IMR-90 (cell line): ENCODE results near the gene ENAH. TPM values are rescaled to one million over a fixed set of nuclear protein-coding genes. Genes with fewer than 3 reads are reported as not detected.
"Not testable (repeated sequence)": the region's sequence is repeated elsewhere in the genome, so short reads cannot be mapped to it uniquely, and the experiment has no call there.

Source experiments
- ATAC-seq: fragments of 200-7000 bp; cut with Tn5 transposase; 2 replicates; pipeline ENCODE4 v1.9.1; 2020; ENCODE audit warnings: low read depth, mild to moderate bottlenecking, moderate library complexity
- BruUV-seq: library from RNA; stranded (reverse); fragments of 400-500 nt; replicated peaks from 2 replicates; lab custom pipeline; 2021; lab: Mats Ljungman, UMichigan
- CTCF ChIA-PET: fragments of 300-600 bp; formaldehyde crosslinking; extraction: SDS; loops from one replicate; lab custom pipeline; 2021; ENCODE audit warnings: antibody characterized with exemption; lab: Yijun Ruan, JAX
- POLR2A ChIA-PET: fragments of 300-600 bp; sonication (Branson Sonifier 250); formaldehyde crosslinking; loops from one replicate; lab custom pipeline; 2022; ENCODE audit warnings: antibody characterized with exemption; ENCODE audit not compliant: unreplicated experiment; lab: Charles Lee
- DNase-seq: peaks from one replicate; pipeline ENCODE4 v3.0.0; 2013
- H2AFZ ChIP-seq: replicated peaks from 2 replicates; pipeline ENCODE3; 2013; ENCODE audit warnings: low read length, mild to moderate bottlenecking; ENCODE audit not compliant: poor library complexity
- H2AK5ac ChIP-seq: 2 replicates; pipeline ENCODE4 v1.6.1; 2013; ENCODE audit warnings: low read depth, low read length, inconsistent platforms
- H2AK9ac ChIP-seq: replicated peaks from 2 replicates; pipeline ENCODE3; 2013; ENCODE audit warnings: mild to moderate bottlenecking, low read depth, low read length, moderate library complexity; ENCODE audit not compliant: poor library complexity
- H2BK120ac ChIP-seq: 2 replicates; pipeline ENCODE4 v1.6.1; 2013; ENCODE audit warnings: low read depth, low read length, inconsistent platforms
- H2BK15ac ChIP-seq: 3 replicates; pipeline ENCODE4 v1.6.1; 2013; ENCODE audit warnings: low read depth, low read length, inconsistent platforms
- H2BK20ac ChIP-seq: 2 replicates; pipeline ENCODE4 v1.6.1; 2013; ENCODE audit warnings: low read depth, mild to moderate bottlenecking, inconsistent platforms, low read length, moderate library complexity
- H2BK5ac ChIP-seq: 2 replicates; pipeline ENCODE4 v1.6.1; 2013; ENCODE audit warnings: mild to moderate bottlenecking, low read depth, low read length, inconsistent platforms; ENCODE audit not compliant: poor library complexity, severe bottlenecking
- H3K14ac ChIP-seq: replicated peaks from 2 replicates; pipeline ENCODE4 v1.6.1; 2013; ENCODE audit warnings: low read depth, low read length, inconsistent platforms
- H3K18ac ChIP-seq: 2 replicates; pipeline ENCODE4 v1.6.1; 2013; ENCODE audit warnings: low read depth, low read length, control low read depth
- H3K23ac ChIP-seq: 2 replicates; pipeline ENCODE4 v1.6.1; 2013; ENCODE audit warnings: low read depth, low read length, inconsistent platforms
- H3K27ac ChIP-seq: 2 replicates; pipeline ENCODE4 v1.5.1; 2013; ENCODE audit warnings: mild to moderate bottlenecking, control low read depth, low read length; ENCODE audit not compliant: insufficient read depth
- H3K27me3 ChIP-seq: 2 replicates; pipeline ENCODE4 v1.6.1; 2013; ENCODE audit warnings: low read length; ENCODE audit not compliant: control insufficient read depth, insufficient read depth
- H3K36me3 ChIP-seq: 2 replicates; pipeline ENCODE4 v1.6.1; 2013; ENCODE audit warnings: low read length, mixed read lengths; ENCODE audit not compliant: control insufficient read depth, insufficient read depth
- H3K4ac ChIP-seq: 2 replicates; pipeline ENCODE4 v1.6.1; 2013; ENCODE audit warnings: low read depth, low read length, inconsistent platforms
- H3K4me1 ChIP-seq: 2 replicates; pipeline ENCODE4 v1.6.1; 2013; ENCODE audit warnings: low read length, mixed read lengths; ENCODE audit not compliant: control insufficient read depth, insufficient read depth
- H3K4me2 ChIP-seq: 2 replicates; pipeline ENCODE4 v1.6.1; 2013; ENCODE audit warnings: low read depth, mild to moderate bottlenecking, control low read depth, low read length, moderate library complexity
- H3K4me3 ChIP-seq: 2 replicates; pipeline ENCODE4 v1.5.1; 2013; ENCODE audit warnings: low read depth, mild to moderate bottlenecking, control low read depth, low read length, moderate library complexity; ENCODE audit not compliant: insufficient read depth
- H3K56ac ChIP-seq: 2 replicates; pipeline ENCODE4 v1.6.1; 2013; ENCODE audit warnings: low read length, inconsistent platforms; ENCODE audit not compliant: insufficient read depth; ENCODE audit errors: extremely low read depth
- H3K79me1 ChIP-seq, 2 experiments: 2 replicates each; pipeline ENCODE4 v1.6.1; 2013; ENCODE audit warnings: low read length in 2 of 2, inconsistent platforms in 1 of 2, low read depth in 1 of 2
- H3K9ac ChIP-seq: 2 replicates; pipeline ENCODE4 v1.6.1; 2013; ENCODE audit warnings: low read depth, low read length, control low read depth
- H3K9me1 ChIP-seq: 2 replicates; pipeline ENCODE4 v1.6.1; 2013; ENCODE audit warnings: low read length, inconsistent platforms; ENCODE audit not compliant: insufficient read depth
- H3K9me3 ChIP-seq: 2 replicates; pipeline ENCODE4 v1.6.1; 2013; ENCODE audit warnings: low read length; ENCODE audit not compliant: control insufficient read depth, insufficient read depth
- H4K20me1 ChIP-seq: 2 replicates; pipeline ENCODE4 v1.6.1; 2013; ENCODE audit warnings: low read length, inconsistent platforms; ENCODE audit not compliant: insufficient read depth
- H4K5ac ChIP-seq: 2 replicates; pipeline ENCODE4 v1.6.1; 2013; ENCODE audit warnings: mild to moderate bottlenecking, low read depth, low read length, control low read depth
- H4K8ac ChIP-seq, 2 experiments: 2 replicates each; pipeline ENCODE4 v1.6.1; 2013; ENCODE audit warnings: low read depth in 2 of 2, low read length in 2 of 2, control low read depth in 1 of 2, inconsistent platforms in 1 of 2
- H4K91ac ChIP-seq: 2 replicates; pipeline ENCODE4 v1.6.1; 2013; ENCODE audit warnings: low read depth, low read length, inconsistent platforms; ENCODE audit not compliant: insufficient read depth
- WGBS, 2 experiments: methylation state at CpG; one replicate each; pipeline versions ENCODE4 v1.1.5 to v1.1.7; 2013; ENCODE audit warnings: missing lambda C conversion rate in 2 of 2; ENCODE audit not compliant: insufficient read length in 1 of 2; ENCODE audit errors: extremely low coverage in 2 of 2; 5-methylcytosine and 5-hydroxymethylcytosine counted together
- dilution Hi-C: fragments of 300-500 bp; cut with HindIII; formaldehyde crosslinking; loops from one replicate; pipeline ENCODE4 v1.14.3; 2018; ENCODE audit warnings: low sequenced_read_pairs; ENCODE audit not compliant: unreplicated experiment
- in situ Hi-C: fragments of 300-500 bp; cut with MboI; formaldehyde crosslinking; loops from 3 replicates; pipeline ENCODE4 v1.14.3; 2019; ENCODE audit warnings: low sequenced_read_pairs, inconsistent platforms, mixed read lengths
- intact Hi-C: fragments of 100-400 bp; cut with micrococcal nuclease; formaldehyde crosslinking; loops from 2 replicates; pipeline ENCODE4 v1.10.0; 2022
- polyA plus RNA-seq, 3 experiments: library from polyadenylated mRNA; depleted of rRNA; stranded (reverse); fragments of >200 nt; gene quantifications; 2 replicates each; pipeline ENCODE4 v1.2.3, GENCODE V29; 2012; ENCODE audit warnings: low replicate concordance in 1 of 3
- total RNA-seq: library from RNA; depleted of rRNA; stranded (reverse); fragments of >200 nt; gene quantifications from 2 replicates; pipeline ENCODE4 v1.2.3, GENCODE V29; 2012

ENAH gene
- total and polyA plus RNA-seq, 2 of the 4 experiments (the other 2 are of a cell fraction): 61.3 to 86.9 TPM

GRCh38 chr1:225513576-225513975 is 139.3 kb downstream of the ENAH start:
- DNase-seq, H2AFZ ChIP-seq, H3K14ac ChIP-seq, H3K27me3 ChIP-seq, CTCF ChIA-PET, H3K4me2 ChIP-seq, POLR2A ChIA-PET, BruUV-seq, H3K9me3 ChIP-seq, H3K56ac ChIP-seq, H3K4me3 ChIP-seq, H3K23ac ChIP-seq, H2BK5ac ChIP-seq, H4K91ac ChIP-seq, in situ Hi-C loops, H4K8ac ChIP-seq, H2AK5ac ChIP-seq, H2BK20ac ChIP-seq, H3K4ac ChIP-seq, H3K9ac ChIP-seq, H2AK9ac ChIP-seq, H3K18ac ChIP-seq, intact Hi-C loops, H2BK15ac ChIP-seq, dilution Hi-C loops, ATAC-seq, H4K5ac ChIP-seq, H2BK120ac ChIP-seq, H3K27ac ChIP-seq: not testable (repeated sequence)
- no CpG with 5 or more reads among the region's 9 CpGs for WGBS, 2 experiments
- Histone ChIP-seq H3K4me1 (peaks cover 10% of the 10 kb centered on the region), H3K36me3 (peaks cover 24% of the 10 kb centered on the region), H4K20me1 (peaks cover 11% of the 10 kb centered on the region), H3K79me1 (peaks cover 7 to 32% of the 10 kb centered on the region in 2 experiments; a peak in 2 of 4 replicates), H3K9me1 (peaks cover 19% of the 10 kb centered on the region)
